ENCODE measurements around the gene C12orf60. TPM values are rescaled to one million over a fixed set of nuclear protein-coding genes. Genes with fewer than 3 reads are reported as not detected.

C12orf60 gene
- total and polyA plus RNA-seq, 2 donors = 1.4 to 2.2 TPM

GRCh38 chr12:14849661-14850060, 46.2 kb downstream of the C12orf60 start:
- DNase-seq (ENCODE audit: low read depth in 6 of 9, low spot score in 9 of 9) = no peak
- H3K4me3 ChIP-seq (ENCODE audit: low read length in 2 of 2) = no peak overlapping the region
- no peaks in the 10 kb centered on the region for H3K36me3 ChIP-seq (ENCODE audit: control insufficient read depth in 2 of 2, insufficient read depth in 2 of 2, low read length in 1 of 2)
- no peaks in the 10 kb centered on the region for H3K9me3 ChIP-seq (ENCODE audit: control insufficient read depth in 2 of 2, insufficient read depth in 1 of 2, low read length in 1 of 2)
- no peak overlapping the region for H3K27ac ChIP-seq (ENCODE audit: low read depth in 1 of 2, low read length in 1 of 2)
- no peaks in the 10 kb centered on the region for H3K27me3 ChIP-seq (ENCODE audit: control insufficient read depth in 2 of 2, insufficient read depth in 1 of 2, low read length in 1 of 2)
- WGBS = 97% methylated on average over 2 of the region's 2 CpGs
- H3K4me1 ChIP-seq (ENCODE audit: control insufficient read depth in 2 of 2, insufficient read depth in 2 of 2, low read length in 2 of 2) = no peaks in the 10 kb centered on the region

- WGBS = 100% methylated on average over 1 of the region's 1 CpG
Measured at GRCh38 chr12:14850929-14851663, 47.6 kb downstream of the C12orf60 start.

DNA sequence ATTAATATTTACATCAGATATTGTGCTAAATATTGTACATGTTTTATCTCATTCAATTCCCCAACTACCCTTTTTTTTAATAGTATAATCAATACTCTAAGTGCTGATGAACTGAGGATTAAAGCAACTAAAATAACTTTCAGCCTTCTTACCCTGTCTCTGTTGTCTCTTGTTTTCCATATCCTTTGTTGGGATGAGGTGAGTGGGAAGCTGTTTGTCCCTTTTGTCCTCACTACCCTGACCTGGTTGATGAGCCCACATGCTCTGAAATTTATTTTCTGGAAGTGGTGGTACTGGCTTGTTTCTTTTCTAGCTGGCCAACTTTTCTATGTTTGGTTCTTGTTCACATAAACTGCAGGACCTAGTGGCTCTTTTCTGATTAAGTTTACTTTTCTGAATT, 49.4 kb downstream of the C12orf60 start:
- Histone ChIP-seq H3K27ac (ENCODE audit: low read depth in 1 of 2, low read length in 1 of 2) (no peak overlapping the region), H3K4me3 (ENCODE audit: low read length in 2 of 2) (no peak overlapping the region), H3K4me1 (ENCODE audit: control insufficient read depth in 2 of 2, insufficient read depth in 2 of 2, low read length in 2 of 2) (no peaks in the 10 kb centered on the region), H3K27me3 (ENCODE audit: control insufficient read depth in 2 of 2, insufficient read depth in 1 of 2, low read length in 1 of 2) (no peaks in the 10 kb centered on the region), H3K36me3 (ENCODE audit: control insufficient read depth in 2 of 2, insufficient read depth in 2 of 2, low read length in 1 of 2) (no peaks in the 10 kb centered on the region), H3K9me3 (ENCODE audit: control insufficient read depth in 2 of 2, insufficient read depth in 1 of 2, low read length in 1 of 2) (no peaks in the 10 kb centered on the region)
- DNase-seq (ENCODE audit: low read depth in 6 of 9, low spot score in 9 of 9) = no peak

More at GRCh38 chr12:14850929-14851663, 47.6 kb downstream of the C12orf60 start:
- H3K27me3 ChIP-seq (ENCODE audit: control insufficient read depth in 2 of 2, insufficient read depth in 1 of 2, low read length in 1 of 2) = no peaks in the 10 kb centered on the region
- no peaks in the 10 kb centered on the region for H3K36me3 ChIP-seq (ENCODE audit: control insufficient read depth in 2 of 2, insufficient read depth in 2 of 2, low read length in 1 of 2)
- H3K27ac ChIP-seq (ENCODE audit: low read depth in 1 of 2, low read length in 1 of 2) = no peak overlapping the region
- H3K4me1 ChIP-seq (ENCODE audit: control insufficient read depth in 2 of 2, insufficient read depth in 2 of 2, low read length in 2 of 2) = no peaks in the 10 kb centered on the region
- H3K4me3 ChIP-seq (ENCODE audit: low read length in 2 of 2) = no peak overlapping the region
- DNase-seq (ENCODE audit: low read depth in 6 of 9, low spot score in 9 of 9) = peak in 1 of 9 donors; percentile 13
- H3K9me3 ChIP-seq (ENCODE audit: control insufficient read depth in 2 of 2, insufficient read depth in 1 of 2, low read length in 1 of 2) = no peaks in the 10 kb centered on the region

GRCh38 chr12:14853961-14854360, 50.5 kb downstream of the C12orf60 start:
- Histone ChIP-seq H3K4me1 (ENCODE audit: control insufficient read depth in 2 of 2, insufficient read depth in 2 of 2, low read length in 2 of 2) (no peaks in the 10 kb centered on the region), H3K4me3 (ENCODE audit: low read length in 2 of 2) (no peak overlapping the region), H3K27ac (ENCODE audit: low read depth in 1 of 2, low read length in 1 of 2) (no peak overlapping the region), H3K9me3 (ENCODE audit: control insufficient read depth in 2 of 2, insufficient read depth in 1 of 2, low read length in 1 of 2) (no peaks in the 10 kb centered on the region), H3K36me3 (ENCODE audit: control insufficient read depth in 2 of 2, insufficient read depth in 2 of 2, low read length in 1 of 2) (no peaks in the 10 kb centered on the region), H3K27me3 (ENCODE audit: control insufficient read depth in 2 of 2, insufficient read depth in 1 of 2, low read length in 1 of 2) (no peaks in the 10 kb centered on the region)
- WGBS = 93% methylated on average over 3 of the region's 3 CpGs
- DNase-seq (ENCODE audit: low read depth in 6 of 9, low spot score in 9 of 9) = no peak

DNA sequence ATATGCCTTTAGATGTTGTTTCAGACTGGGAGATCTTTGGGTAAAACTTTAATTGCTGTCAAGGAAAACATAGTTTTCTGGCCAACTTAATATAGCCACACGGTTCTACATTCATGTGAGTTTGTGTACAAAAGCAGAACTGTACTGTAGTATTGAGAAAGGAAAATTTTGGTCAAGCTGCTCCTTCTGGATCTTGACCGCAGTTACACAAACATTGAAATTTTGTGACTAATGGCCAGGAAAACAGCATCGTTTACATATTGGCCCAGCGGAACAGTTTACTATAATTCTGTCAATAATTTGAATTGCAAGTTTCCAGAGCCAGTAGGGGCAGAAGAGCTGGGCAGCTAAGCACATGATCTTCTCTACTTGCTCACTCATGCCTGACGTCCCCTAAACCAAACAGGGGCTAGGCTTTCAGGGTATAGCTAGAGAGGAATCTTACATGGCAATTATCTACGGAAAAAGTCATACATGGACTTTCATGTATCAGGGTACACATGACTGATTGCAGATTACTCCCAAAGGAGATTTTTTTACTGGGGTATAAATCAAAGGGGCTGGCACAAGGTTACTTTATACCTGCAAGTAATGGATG, 51.2 kb downstream of the C12orf60 start:
- Histone ChIP-seq H3K4me3 (ENCODE audit: low read length in 2 of 2) (no peak overlapping the region), H3K36me3 (ENCODE audit: control insufficient read depth in 2 of 2, insufficient read depth in 2 of 2, low read length in 1 of 2) (no peaks in the 10 kb centered on the region), H3K27ac (ENCODE audit: low read depth in 1 of 2, low read length in 1 of 2) (no peak overlapping the region), H3K9me3 (ENCODE audit: control insufficient read depth in 2 of 2, insufficient read depth in 1 of 2, low read length in 1 of 2) (no peaks in the 10 kb centered on the region), H3K27me3 (ENCODE audit: control insufficient read depth in 2 of 2, insufficient read depth in 1 of 2, low read length in 1 of 2) (no peaks in the 10 kb centered on the region), H3K4me1 (ENCODE audit: control insufficient read depth in 2 of 2, insufficient read depth in 2 of 2, low read length in 2 of 2) (no peaks in the 10 kb centered on the region)
- 92% methylated on average over 6 of the region's 6 CpGs for WGBS
- DNase-seq (ENCODE audit: low read depth in 6 of 9, low spot score in 9 of 9) = no peak

DNA sequence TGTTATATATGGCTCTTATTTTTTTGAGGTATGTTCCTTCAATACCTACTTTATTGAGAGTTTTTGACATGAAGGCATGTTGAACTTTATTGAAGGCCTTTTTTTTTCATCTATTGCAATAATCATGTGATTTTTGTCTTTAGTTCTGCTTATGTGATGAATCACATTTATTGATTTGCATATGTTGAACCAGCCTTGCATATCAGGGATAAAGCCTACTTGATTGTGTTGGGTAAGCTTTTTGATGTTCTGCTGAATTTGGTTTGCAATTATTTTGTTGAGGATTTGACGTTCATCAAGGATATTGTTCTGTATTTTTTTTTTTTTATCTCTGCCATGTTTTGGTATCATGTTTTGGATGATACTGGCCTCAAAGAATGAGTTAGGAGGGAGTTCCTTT, 55.0 kb downstream of the C12orf60 start:
- Histone ChIP-seq H3K27me3 (ENCODE audit: control insufficient read depth in 2 of 2, insufficient read depth in 1 of 2, low read length in 1 of 2) (no peaks in the 10 kb centered on the region), H3K4me3 (ENCODE audit: low read length in 2 of 2) (no peak overlapping the region), H3K4me1 (ENCODE audit: control insufficient read depth in 2 of 2, insufficient read depth in 2 of 2, low read length in 2 of 2) (no peaks in the 10 kb centered on the region), H3K27ac (ENCODE audit: low read depth in 1 of 2, low read length in 1 of 2) (no peak overlapping the region), H3K36me3 (ENCODE audit: control insufficient read depth in 2 of 2, insufficient read depth in 2 of 2, low read length in 1 of 2) (no peaks in the 10 kb centered on the region), H3K9me3 (ENCODE audit: control insufficient read depth in 2 of 2, insufficient read depth in 1 of 2, low read length in 1 of 2) (no peaks in the 10 kb centered on the region)
- DNase-seq (ENCODE audit: low read depth in 6 of 9, low spot score in 9 of 9) = no peak
- WGBS = 94% methylated on average over 1 of the region's 1 CpG

GRCh38 chr12:14860490-14860889, 57.0 kb downstream of the C12orf60 start:
- no peak overlapping the region for H3K27ac ChIP-seq (ENCODE audit: low read depth in 1 of 2, low read length in 1 of 2)
- no peaks in the 10 kb centered on the region for H3K9me3 ChIP-seq (ENCODE audit: control insufficient read depth in 2 of 2, insufficient read depth in 1 of 2, low read length in 1 of 2)
- DNase-seq (ENCODE audit: low read depth in 6 of 9, low spot score in 9 of 9) = no peak
- no peaks in the 10 kb centered on the region for H3K27me3 ChIP-seq (ENCODE audit: control insufficient read depth in 2 of 2, insufficient read depth in 1 of 2, low read length in 1 of 2)
- H3K36me3 ChIP-seq (ENCODE audit: control insufficient read depth in 2 of 2, insufficient read depth in 2 of 2, low read length in 1 of 2) = no peaks in the 10 kb centered on the region
- no peaks in the 10 kb centered on the region for H3K4me1 ChIP-seq (ENCODE audit: control insufficient read depth in 2 of 2, insufficient read depth in 2 of 2, low read length in 2 of 2)
- no peak overlapping the region for H3K4me3 ChIP-seq (ENCODE audit: low read length in 2 of 2)

DNA sequence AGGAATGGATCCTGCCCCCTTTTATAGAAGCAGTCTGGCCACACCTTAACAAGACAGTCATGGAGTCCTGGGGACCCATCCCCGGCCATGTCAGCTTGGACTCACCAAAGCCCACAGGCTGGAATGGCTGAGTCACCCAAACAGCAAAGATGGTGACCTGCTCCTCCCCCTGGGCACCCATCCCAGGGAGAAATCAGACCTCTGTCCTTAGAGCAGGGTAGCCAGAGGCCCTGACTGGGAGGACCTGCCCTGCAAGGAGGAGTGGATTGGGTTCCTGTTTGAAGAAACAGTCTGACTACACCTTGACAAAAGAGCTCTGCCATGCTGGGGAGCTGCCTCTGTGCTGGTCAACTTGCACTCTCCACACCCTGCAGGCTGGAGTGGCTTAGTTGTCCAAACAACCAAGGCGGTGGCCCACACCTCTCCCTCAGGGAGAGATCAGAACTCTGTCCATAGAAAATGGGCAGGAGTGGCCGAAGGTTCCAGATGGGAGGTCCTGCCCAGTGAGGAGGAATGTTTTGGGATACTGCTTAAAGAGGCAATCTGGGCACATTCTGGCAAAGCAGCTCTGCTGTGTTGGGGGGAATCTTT, 65.5 kb downstream of the C12orf60 start:
- Histone ChIP-seq H3K9me3 (ENCODE audit: control insufficient read depth in 2 of 2, insufficient read depth in 1 of 2, low read length in 1 of 2) (peaks cover 0 to 19% of the 10 kb centered on the region in 2 donors), H3K4me1 (ENCODE audit: control insufficient read depth in 2 of 2, insufficient read depth in 2 of 2, low read length in 2 of 2) (no peaks in the 10 kb centered on the region), H3K27ac (ENCODE audit: low read depth in 1 of 2, low read length in 1 of 2) (no peak overlapping the region), H3K4me3 (ENCODE audit: low read length in 2 of 2) (no peak overlapping the region), H3K36me3 (ENCODE audit: control insufficient read depth in 2 of 2, insufficient read depth in 2 of 2, low read length in 1 of 2) (no peaks in the 10 kb centered on the region), H3K27me3 (ENCODE audit: control insufficient read depth in 2 of 2, insufficient read depth in 1 of 2, low read length in 1 of 2) (no peaks in the 10 kb centered on the region)
- no peak for DNase-seq (ENCODE audit: low read depth in 6 of 9, low spot score in 9 of 9)
- 98% methylated on average over 3 of the region's 3 CpGs for WGBS

GRCh38 chr12:14871247-14871646, 67.8 kb downstream of the C12orf60 start:
- no peaks in the 10 kb centered on the region for H3K27me3 ChIP-seq (ENCODE audit: control insufficient read depth in 2 of 2, insufficient read depth in 1 of 2, low read length in 1 of 2)
- H3K4me3 ChIP-seq (ENCODE audit: low read length in 2 of 2) = no peak overlapping the region
- no peak overlapping the region for H3K27ac ChIP-seq (ENCODE audit: low read depth in 1 of 2, low read length in 1 of 2)
- H3K9me3 ChIP-seq (ENCODE audit: control insufficient read depth in 2 of 2, insufficient read depth in 1 of 2, low read length in 1 of 2) = peaks cover 0 to 19% of the 10 kb centered on the region in 2 donors
- no peaks in the 10 kb centered on the region for H3K4me1 ChIP-seq (ENCODE audit: control insufficient read depth in 2 of 2, insufficient read depth in 2 of 2, low read length in 2 of 2)
- WGBS = 98% methylated on average over 1 of the region's 1 CpG
- H3K36me3 ChIP-seq (ENCODE audit: control insufficient read depth in 2 of 2, insufficient read depth in 2 of 2, low read length in 1 of 2) = no peaks in the 10 kb centered on the region
- DNase-seq (ENCODE audit: low read depth in 6 of 9, low spot score in 9 of 9) = no peak

All from thymus (tissue), 11 donors.